Stimulated activated CD4-positive, alpha-beta T cell treated with anti-CD3 and anti-CD28 coated beads, Interleukin-1b, Interleukin-23, amount 100 ng/mL, for 48 hours (primary cell): ENCODE measurements around the gene STPG3.

Experiments
- DNase-seq: peaks from one replicate; pipeline ENCODE4 v3.0.0-alpha.2; 2020

STPG3 gene

DNA sequence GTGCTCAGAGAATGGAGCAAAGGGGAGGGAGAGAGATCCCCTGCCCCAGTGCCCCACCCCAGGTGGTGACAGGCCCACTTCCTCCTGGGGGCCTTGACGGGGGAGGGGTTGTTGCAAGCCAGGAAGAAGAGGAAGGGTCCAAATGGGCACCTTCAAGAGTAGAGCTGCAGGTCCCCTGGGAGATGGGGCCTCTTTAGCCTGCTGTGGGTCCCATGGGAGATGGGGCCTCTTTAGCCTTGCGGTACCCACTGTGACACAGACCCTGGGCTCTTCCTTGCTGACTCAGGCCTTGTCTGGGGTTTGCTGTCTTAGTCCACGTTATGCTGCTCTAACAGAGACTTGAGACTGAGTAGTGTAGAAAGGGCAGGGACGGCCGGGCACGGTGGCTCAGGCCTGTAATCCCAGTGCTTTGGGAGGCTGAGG, 16.9 kb downstream of the STPG3 start:
- no peak for DNase-seq

DNA sequence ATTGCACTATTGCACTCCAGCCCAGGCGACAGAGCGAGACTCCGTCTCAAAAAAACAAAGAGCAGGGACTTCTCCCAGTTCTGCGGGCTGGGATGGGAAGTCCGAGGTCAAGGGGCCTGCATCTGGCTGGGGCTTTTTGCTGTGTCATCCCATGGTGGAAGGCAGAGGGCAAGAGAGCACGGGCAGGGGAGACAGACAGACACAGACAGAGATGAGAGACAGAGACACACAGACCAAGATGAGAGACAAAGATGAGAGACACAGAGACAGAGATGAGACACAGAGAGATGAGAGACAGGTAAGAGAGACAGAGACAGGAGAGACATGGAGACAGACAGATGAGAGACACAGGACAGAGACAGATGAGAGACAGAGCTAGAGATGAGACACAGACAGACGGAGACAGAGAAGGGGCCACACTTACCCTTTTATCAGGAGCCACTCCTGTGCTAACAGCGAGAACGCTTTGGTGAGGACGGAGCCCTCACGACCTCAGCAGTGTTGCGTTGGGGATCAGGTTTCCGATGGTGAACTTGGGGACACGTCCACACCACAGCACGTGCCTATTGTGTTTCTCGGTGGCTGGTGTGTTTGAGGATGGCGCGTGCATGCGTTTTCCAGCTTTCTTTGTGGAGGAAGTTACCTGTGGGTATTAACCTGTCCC, 17.6 kb downstream of the STPG3 start:
- no peak for DNase-seq

DNA sequence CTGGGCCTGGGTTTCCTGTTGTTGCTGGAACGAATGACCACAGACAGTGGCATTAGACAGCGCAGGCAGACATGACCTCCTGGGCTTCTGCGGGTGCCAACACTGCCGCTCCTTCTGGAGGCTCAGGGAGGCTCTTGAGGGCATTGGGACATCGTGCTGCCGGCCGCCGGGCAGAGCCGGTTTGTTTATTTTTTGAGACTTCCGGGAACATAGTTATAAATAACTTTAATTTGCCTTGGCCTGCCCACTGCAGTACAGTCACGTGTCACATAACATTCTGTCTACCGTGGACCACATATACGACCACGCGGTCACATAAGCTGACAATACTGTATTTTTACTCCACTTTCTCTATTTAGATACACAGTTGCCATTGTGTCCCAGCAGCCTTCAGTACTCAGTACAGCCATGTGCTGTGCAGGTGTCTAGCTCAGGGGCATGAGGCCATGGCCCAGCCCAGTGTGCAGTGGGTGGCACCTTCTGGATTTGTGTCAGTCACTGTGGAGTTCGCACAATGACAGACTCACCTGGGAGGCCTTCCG, 18.2 kb downstream of the STPG3 start:
- no peak for DNase-seq

DNA sequence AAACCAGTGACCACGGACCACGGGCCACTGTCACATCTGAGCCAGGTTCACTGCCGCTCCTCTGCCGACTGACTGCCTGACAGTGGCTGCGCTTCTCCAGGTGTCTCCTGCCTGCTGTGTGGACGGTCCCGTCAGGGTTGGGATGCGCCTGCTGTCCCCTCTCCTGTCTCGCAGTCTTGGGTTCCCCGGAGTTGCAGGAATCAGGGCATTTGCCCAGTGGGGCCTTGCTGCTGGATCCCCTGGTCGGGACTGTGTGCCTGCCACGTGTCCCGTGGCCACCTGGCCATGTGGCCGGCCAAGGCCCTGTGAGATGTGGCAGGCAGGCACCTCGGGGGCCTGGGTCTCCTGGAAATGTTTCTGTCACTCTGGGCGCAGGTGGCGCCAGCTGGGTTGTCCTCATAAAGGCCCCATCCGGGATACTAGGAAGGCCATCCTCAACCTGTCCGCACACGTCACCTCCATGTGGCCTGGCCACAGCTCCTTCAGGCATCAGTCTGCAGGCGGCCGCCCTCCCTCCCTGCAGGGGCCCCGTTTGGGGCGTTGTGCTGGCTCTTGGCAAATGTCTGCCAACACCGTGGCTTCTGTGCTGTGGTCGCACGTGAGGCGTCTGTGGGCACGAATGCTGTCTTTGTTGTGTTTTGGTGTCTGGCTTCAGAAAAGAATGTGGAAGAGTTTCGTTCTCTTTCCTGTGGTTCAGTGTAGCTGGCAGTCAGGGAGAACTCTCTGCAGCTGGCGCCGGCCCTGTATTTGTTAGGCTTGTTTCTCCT, 20.0 kb downstream of the STPG3 start:
- no peak for DNase-seq

DNA sequence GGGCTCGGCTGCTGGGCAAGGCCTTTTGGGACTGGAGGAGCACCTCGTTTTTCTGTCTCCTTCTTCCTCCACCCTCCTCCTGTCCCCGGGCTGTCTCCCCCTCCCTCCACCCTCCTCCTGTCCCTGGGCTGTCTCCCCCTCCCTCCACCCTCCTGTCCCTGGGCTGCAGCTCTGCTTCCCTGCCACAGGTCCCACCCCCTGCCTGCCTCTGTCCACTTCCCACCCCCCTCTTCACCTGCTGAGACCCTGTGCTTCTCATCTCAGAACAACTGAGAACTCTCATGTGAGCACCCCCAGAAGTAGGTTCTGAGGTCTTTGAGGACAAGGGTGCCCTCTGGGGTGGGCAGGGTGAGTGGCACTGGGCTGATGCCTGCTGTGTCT, 20.6 kb downstream of the STPG3 start:
- DNase-seq: no peak

DNA sequence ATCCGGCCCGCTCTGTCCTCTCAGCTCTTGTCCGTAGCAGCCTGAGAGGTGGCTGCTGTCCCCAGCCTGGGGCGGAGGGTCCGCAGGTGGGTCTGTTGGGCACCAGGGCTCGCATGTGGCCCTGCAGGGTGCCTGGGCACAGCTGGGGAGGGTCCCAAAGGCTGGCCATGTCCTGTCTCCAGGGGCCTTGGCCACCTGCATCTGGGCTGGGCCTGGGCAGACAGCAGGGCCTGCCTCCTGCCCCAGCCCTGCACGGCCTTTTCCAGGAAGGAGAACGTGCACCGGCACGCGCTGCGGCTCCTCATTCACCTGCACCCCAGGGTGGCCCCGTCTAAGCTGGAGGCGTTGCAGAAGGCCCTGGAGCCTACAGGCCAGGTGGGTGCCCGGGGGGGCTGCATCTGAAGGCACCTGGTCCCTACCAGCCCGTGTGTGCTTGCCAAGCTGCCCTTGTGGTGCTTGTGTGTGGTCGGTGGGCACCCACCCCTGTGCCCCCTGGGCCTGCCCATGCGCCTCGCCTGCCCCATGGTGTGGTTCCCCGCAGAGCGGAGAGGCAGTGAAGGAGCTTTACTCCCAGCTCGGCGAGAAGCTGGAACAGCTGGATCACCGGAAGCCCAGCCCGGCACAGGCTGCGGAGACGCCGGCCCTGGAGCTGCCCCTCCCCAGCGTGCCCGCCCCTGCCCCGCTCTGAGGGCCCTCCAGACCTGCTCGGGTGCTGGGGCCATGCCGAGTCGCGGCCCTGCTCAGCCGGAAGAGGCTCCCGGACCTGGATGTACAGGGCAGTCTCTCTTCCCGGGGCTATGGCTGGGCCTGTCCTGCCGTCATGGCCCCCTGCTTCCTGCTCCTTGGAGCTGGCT, 21.4 kb downstream of the STPG3 start:
- DNase-seq: no peak

DNA sequence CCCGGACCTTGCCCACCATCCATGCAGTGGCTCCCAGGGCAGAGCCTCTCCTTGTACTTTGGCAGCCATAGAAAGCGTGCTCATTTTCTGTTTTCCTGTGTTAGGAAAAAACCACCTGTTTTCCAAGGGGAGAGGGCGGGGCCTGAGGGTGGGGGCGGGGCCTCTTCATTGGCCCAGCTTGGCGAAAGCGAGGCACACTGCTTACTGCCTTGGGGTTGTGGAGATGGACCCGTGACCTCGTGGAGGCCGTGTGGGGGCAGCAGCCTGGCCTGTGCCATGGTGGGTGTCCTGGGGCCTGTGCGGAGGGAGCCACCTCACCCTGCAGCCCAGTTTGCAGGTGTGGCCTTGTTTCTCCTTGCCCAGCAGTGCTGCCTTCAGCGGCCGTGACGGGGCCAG, 22.0 kb downstream of the STPG3 start:
- no peak for DNase-seq

DNA sequence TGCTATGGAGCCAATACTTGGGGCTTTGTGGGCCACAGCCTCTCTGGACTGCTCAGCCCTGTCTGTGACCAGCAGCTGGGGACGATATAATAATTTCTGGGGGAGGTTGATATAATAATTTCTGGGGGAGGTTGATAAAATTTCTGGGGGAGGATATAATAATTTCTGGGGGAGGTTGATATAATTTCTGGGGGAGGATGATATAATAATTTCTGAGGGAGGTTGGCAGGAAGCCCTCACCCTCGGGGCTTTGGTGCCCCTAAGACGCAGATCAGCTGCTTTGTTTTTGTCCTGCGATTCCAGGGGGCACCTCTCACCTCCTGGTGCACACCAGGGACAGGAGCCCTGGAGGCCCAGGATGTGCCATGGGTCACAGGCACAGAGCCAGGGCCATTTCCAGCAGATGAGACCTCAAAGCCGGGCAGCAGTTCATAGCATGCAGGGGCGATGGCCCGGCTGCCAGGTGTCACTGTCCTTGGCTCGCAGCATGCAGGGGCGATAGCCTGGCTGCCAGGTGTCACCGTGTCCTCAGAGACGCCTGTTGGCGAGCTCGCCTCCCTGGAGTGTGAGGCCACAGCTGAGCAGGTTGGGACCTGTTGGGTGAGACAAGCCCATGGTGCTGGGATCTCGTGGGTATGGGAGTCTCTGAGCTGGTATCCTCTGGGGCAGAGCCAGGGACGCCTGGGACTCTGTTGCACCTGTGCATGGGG, 22.7 kb downstream of the STPG3 start:
- DNase-seq: no peak

DNA sequence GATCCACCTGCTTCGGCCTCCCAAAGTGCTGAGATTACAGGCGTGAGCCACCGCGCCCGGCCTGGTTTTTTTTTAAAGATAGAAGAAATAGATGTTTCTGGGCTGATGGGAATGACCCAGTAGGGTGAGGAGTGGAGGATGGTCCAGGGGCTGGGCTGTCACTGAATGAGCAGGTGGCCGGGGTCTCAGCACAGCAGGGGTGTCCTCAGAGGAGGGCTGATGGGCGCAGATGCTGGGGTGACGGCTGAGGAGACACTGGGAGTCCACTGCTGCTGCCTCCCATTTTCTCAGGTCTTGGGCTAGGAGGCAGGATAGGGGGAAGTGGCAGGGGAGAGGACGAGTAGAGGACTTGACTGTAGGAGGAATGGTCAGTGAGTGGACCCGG, 24.1 kb downstream of the STPG3 start:
- no peak for DNase-seq

DNA sequence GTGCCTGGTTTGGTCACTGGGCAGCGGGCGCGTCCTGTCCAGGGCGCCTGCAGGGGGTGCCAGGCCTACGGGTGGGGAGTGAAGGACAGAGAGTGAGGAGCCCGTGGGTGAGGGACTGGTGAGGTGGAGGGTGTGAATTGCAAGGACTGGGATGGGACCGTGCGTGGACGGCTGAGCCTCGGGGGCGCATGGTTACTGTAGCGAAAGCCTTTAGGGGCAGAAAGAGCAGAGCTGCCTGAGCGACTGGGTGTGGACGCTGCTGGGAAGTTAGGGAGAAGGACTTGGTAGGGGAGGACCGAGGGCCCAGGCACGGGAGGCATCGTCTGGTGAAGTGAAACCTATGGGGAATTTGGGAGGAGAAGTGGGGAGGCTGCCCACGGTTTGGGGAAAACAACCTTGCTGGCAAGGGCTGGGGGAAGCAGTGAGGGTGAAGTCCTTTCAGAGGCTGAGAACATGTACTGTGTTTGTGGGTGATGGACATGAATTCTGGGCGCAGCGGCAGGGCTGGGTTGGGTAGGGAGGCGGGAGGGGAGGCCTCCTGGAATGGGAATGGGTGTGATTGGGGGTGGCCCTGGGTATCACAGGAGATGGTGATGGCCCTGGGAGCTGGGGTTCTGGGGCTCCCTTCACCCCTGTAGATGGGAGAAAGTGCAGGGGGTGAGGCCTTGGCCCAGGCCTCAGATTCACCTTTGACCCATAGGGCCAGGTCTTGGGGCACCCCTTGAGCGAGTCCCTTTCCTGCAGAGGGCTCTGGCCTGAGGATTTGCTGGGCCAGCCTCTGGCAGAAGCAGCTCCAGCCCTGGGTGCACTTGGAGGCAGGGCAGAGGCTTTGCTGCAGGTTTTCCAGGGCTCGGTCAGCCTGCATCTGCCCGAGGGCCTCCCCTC, 24.7 kb downstream of the STPG3 start:
- DNase-seq: no peak

DNA sequence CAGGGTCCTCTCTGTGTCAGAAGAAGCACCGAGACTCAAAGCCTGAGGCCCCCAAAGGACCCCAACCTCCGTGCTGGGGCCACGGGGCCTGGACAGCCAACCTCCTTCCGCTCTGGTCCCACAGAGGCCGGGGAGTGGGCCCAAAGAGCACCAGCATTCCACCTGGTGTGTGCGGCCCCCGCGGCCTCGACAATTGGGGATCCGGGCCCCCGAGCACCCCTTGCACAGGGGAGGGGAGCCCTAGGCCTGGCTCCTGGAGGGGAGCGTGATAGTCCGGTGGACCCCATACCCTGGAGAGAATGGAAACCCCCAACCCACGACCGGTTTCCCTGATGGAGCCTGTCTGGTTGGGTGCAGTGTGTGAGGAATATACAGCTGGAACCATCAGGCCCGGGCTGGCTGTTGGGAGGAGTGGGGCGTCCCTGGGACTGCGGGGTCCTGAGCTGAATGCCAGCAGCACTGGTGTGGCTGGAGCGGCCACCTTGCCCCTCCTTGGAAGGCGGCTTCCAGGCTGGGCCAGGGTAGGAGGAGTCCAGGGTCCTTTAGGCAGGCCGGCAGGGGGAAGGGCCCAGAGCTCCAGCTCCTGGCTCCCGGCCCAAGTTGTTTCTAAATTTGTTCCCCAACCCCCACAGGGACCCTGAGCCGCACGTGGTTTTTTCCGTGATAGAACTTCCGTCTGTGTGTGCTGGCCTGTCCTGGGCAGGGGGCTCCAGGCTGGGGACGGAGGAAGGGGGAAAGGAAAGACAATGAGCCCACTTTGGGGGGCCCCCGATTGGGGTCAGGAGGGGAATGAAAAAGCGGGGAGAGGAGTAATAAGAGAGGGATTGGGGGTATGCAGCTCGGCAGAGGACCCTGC, 25.6 kb downstream of the STPG3 start:
- no peak for DNase-seq

DNA sequence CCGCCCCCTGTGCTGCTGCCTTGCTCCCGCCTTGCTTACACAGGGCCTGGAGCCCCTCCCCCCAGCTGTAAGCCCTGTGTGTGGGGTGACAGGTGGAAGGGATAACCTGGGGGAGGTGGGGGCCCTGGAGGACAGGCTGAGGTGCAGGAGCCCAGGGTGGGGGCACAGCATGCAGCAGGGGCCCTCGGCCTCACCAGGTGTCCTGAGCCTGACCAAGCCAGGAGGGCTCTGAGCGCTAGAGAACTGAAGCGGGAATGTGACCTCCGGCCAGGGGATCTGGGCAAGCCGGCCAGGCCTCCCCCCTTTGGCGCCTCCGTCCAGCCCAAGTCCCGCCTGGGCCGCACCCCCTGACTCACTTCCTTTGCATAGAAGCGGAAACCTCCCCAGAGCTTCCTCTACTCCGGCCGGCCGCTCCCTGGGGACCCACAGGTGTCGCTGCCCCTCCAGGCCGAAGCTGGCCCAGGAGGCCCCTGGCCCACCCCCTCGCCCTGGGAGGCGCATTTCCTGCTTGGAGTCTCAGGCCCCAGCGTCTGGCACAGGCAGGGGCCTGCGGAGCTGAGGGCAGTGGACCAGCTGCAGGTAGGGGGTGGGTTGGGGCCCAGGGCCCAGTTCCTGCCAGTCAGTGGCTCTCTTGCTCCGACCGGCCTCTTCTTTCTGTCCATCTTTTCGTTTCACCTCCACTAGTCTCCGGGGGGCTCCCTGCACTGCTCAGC, 26.4 kb downstream of the STPG3 start, which contains the start of gene TOR4A:
TSS of gene TOR4A (plus strand) at position 398 of the 713 bp plus-strand sequence. CDS start 964 bp downstream, outside the sequence.
- no peak for DNase-seq

DNA sequence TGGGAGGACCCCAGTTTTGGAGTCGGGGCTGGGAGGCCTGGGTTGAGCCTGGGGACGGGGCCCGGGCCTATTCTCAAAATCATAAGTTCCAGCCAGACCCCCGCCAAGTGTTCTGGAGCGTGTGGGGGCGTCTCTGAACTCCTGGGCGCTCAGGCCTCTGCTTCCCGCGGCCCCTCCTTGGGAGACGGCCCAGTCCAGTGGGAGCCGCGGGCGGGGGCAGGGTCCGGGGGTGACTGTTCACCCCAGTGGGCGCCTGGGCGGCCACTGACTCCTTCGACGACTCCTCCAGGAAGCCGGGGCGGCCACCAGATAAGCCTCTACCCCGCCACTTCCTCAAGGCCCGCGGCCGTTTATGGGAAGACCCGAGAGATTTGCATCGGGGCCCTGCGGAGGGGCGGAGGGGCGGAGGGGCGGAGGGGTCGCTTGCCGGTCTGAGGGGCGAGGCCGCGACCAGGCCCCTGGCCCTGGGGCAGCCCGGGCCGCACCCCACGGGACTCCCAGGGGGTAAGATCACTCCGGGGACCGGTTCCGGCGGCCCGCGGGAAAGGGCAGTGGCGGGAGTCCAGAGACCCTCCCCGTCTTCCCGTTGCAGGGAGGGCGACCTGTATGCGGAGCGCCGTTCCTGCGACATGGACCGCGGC, 27.1 kb downstream of the STPG3 start:
- no peak for DNase-seq

DNA sequence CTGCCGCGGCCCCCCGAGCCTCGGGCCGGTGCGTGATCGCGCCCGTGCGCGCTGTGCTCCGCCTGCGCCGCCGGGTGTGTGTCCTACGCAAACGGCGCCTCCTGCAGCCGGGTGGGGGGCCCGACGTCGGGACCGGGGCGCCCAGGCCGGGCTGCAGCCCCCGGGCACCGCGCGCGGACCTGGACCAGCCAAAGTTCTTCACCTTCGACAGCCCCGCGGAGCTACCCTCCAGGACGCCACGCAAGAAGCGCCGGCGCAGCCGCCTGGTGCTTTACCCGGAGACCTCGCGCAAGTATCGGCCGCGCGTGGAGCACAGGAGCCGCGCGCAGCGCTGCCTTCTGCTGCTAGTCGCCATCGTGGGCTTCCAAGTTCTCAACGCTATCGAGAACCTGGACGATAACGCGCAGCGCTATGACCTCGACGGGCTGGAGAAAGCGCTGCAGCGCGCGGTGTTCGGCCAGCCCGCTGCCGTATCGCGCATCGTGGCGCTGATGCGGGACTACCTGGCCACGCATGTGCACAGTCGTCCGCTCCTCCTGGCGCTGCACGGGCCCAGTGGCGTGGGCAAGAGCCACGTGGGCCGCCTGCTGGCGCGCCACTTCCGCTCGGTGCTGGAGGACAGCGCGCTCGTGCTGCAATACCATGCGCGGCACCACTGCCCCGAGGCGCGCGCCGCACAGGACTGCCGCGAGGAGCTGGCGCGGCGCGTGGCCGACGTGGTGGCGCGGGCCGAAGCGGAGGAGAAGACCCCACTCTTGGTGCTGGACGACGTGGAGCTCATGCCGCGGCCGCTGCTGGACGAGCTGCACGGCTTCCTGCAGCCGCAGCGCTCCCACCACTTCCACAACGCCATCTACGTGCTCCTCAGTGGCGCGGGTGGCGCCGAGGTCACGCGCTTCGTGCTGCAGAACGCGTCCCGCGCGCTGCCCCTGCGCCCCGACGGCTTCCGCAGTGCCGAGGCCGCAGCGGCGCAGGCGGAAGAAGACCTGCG, 27.9 kb downstream of the STPG3 start:
- DNase-seq: no peak

DNA sequence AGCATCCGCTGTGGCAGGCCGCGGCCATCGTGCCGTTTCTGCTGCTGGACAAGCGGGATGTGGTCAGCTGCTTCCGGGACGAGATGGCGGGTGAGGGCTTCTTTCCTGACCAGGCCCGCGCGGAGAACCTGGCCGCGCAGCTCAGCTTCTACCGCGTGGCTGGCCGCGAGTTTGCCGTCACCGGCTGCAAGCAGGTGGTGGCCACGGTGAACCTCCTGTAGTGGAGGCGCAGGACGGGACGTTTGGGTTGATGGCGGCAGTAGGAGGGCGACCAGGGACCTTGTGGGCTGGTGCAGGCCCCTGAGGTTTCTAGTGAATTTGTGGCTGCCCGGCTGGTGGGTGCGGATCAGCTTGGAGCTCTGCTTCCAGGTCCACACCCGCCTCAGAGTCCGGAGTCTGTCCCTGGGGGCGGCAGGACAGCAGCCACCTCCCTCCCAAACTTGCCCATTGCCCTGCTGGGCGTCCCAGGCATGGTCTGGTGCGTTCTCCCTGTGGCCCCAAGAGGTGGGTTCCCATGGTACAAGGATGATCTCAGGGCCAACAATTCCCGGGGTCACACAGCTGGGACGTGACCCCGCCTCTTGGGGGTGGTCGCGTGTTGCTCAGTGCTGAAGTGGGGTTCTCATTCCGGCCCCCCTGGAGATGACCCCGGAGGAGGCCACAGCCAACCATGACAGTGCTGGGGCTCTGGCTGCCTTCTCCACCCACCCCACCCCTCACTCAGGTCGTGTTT, 28.8 kb downstream of the STPG3 start:
- no peak for DNase-seq

DNA sequence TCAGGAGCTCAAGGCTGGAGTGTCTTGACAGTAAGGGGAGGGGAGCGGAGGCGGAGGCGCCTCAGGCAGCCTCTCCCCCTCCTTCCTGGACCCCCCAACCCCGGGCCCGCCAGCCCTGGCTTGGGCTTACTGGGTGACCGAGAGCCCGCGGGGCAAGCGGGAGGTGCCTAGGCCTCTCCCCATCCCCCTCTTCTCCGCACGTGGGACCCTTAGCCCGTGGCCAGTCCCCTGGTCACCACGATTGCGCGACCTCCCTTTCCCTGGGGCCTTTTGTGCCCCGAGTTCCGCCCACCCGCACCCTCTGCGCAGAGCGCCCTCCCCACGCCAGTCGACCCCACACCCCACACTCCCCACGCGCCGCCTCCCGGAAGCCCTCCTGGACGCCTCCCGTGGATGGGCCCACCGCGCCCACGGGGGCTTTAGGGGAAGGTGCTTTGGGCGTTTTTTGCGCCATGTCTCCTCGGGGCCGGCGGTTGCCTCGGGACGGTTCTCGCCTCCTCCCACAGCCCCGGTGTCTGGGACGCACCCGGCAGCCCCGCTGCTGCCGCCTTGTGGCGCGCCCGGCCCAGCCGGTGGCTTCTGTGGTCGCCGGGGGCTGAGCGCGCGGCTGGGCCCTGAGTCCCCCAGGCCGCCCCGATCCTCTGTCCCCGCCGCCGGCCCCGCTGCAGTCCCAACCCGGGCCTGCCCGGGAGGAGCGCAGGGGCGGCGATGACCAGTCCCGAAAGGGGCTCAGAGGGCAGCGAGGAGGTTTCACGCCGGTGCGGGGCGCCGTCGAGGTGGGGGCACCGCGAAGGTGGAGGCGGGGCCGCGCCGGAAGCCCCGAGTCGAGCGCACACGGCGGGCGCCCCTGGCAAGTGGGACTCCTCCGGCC, 29.6 kb downstream of the STPG3 start:
- DNase-seq: no peak
